ENCODE results near the gene INTS7.
"Not testable (repeated sequence)": the region's sequence is repeated elsewhere in the genome, so short reads cannot be mapped to it uniquely, and the experiment has no call there.

The INTS7 gene

DNA sequence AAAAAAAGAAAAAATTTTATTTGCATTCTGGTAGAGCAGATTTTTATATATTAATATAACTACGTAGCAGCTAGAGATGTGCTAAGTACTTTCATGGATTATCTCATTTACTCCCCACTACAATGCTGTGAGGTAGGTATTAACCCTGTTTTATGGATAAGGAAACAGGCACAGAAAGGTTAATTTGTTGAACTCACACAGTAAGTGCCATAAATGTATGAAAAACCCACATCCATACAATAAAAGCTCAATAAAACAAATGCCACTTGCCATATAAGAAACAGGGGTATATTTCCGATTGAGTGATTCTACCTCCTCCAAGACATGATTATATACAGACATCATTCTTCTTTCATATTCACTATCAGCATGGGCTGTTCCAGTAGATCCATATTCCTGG lies 83.1 kb downstream of the INTS7 start:
- peaks cover 19% of the 10 kb centered on the region for H3K36me3 ChIP-seq (ENCODE audit: insufficient read depth, low read length)
- no peak overlapping the region for H3K27ac ChIP-seq

GRCh38 chr1:211951856-211952255 lies 83.5 kb downstream of the INTS7 start:
- H3K9ac ChIP-seq (ENCODE audit: insufficient read length) = no peak overlapping the region
- peaks cover 15% of the 10 kb centered on the region for H3K36me3 ChIP-seq (ENCODE audit: insufficient read depth, low read length)
- DNase-seq (ENCODE audit: low read depth, low spot score) = no peak
- TF ChIP-seq POLR2AphosphoS5 (IDR thresholded peaks at IDR 0.05; ENCODE audit: borderline replicate concordance, low read depth, low read length) (no peak), FOXP2 (optimal IDR thresholded peaks at IDR 0.05; ENCODE audit: control extremely low read depth, extremely low read length, insufficient read depth) (no peak), EZH2 (IDR thresholded peaks at IDR 0.05) (no peak)
- H3K27ac ChIP-seq = no peak overlapping the region
- no peaks in the 10 kb centered on the region for H3K9me3 ChIP-seq (ENCODE audit: low read depth, low read length)
- H3K4me3 ChIP-seq = no peak overlapping the region

More for the DNA sequence above, 83.1 kb downstream of the INTS7 start:
- Histone ChIP-seq H3K9ac (ENCODE audit: insufficient read length) (no peak overlapping the region), H3K4me3 (no peak overlapping the region), H3K9me3 (ENCODE audit: low read depth, low read length) (no peaks in the 10 kb centered on the region)
- TF ChIP-seq FOXP2 (optimal IDR thresholded peaks at IDR 0.05; ENCODE audit: control extremely low read depth, extremely low read length, insufficient read depth) (no peak), EZH2 (IDR thresholded peaks at IDR 0.05) (no peak), POLR2AphosphoS5 (IDR thresholded peaks at IDR 0.05; ENCODE audit: borderline replicate concordance, low read depth, low read length) (no peak)
- DNase-seq (ENCODE audit: low read depth, low spot score) = no peak

DNA sequence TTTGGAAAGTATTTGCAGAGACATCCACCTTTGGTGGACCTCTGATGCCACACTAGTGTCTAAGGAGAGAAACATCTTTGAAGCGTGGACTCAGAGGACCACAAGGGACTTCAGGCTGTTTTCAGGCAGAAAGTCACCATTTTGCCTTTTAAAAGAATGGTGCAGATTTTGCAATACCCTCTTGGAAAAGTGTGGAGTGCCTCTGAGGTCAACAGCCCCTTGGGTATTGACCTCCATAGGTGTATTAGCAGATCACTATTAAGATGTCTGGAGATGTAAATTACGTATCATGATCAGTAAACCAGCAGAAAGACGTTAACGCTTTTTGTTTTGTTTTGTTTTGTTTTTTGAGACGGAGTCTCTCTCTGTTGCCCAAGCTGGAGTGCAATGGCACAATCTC lies 87.0 kb downstream of the INTS7 start:
- TF ChIP-seq EZH2 (IDR thresholded peaks at IDR 0.05) = no peak
- no peak for TF ChIP-seq FOXP2 (optimal IDR thresholded peaks at IDR 0.05; ENCODE audit: control extremely low read depth, extremely low read length, insufficient read depth)
- TF ChIP-seq POLR2AphosphoS5 (IDR thresholded peaks at IDR 0.05; ENCODE audit: borderline replicate concordance, low read depth, low read length) = no peak
- Histone ChIP-seq H3K36me3 (ENCODE audit: insufficient read depth, low read length) (peaks cover 8% of the 10 kb centered on the region; the same call in 1 of the 2 replicates), H3K9ac (ENCODE audit: insufficient read length) (no peak overlapping the region), H3K27ac (no peak overlapping the region), H3K4me3 (no peak overlapping the region), H3K9me3 (ENCODE audit: low read depth, low read length) (no peaks in the 10 kb centered on the region)
- no peak for DNase-seq (ENCODE audit: low read depth, low spot score)

DNA sequence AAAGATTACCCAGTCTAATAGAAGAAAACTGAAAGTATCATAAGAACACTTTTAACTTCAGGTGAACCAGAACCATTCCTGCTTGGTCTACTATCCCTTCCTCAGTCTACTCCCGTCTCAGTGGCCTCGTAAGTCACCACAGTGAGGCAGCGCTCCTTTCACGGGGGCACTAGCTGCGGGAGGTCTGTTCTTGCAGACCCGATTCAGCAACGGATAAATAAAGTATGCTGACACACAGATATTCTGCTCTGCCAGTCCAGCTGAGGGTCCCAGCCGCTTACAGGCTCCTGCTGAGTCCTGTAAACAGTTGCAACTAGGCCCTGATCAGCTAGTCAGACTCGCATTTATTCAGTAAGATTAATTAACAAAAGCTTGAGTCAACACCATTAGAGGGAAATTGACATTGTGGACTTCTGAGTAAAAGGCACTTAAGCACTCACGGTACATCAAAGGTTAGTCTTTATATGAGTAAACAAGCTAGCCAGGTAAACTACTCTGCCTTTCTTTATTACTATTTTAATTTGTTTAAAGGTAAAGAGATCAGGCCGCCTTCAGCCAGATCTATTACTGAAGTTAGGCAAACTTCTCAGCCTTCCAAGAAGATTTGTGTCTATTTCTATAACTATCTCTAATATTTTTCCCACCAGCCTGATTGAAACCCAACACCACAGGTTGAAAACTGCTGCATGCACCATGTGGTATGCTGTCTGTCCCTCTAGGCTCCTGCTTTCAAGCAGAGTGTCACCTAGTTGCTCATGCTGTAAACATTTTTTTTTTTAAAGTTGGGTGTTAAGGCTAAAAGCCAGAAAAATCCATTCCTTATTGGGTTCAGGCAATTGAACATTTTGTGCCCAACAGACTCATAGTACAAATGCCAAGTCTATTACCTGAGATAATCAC lies 87.7 kb downstream of the INTS7 start:
- no peak overlapping the region for H3K9ac ChIP-seq (ENCODE audit: insufficient read length)
- no peak overlapping the region for H3K27ac ChIP-seq
- H3K4me3 ChIP-seq = no peak overlapping the region
- no peak for DNase-seq (ENCODE audit: low read depth, low spot score)
- TF ChIP-seq FOXP2 (optimal IDR thresholded peaks at IDR 0.05; ENCODE audit: control extremely low read depth, extremely low read length, insufficient read depth) = no peak
- TF ChIP-seq EZH2 (IDR thresholded peaks at IDR 0.05) = no peak
- no peak for TF ChIP-seq POLR2AphosphoS5 (IDR thresholded peaks at IDR 0.05; ENCODE audit: borderline replicate concordance, low read depth, low read length)
- H3K9me3 ChIP-seq (ENCODE audit: low read depth, low read length) = no peaks in the 10 kb centered on the region
- H3K36me3 ChIP-seq (ENCODE audit: insufficient read depth, low read length) = peaks cover 13% of the 10 kb centered on the region; the same call in 1 of the 2 replicates

DNA sequence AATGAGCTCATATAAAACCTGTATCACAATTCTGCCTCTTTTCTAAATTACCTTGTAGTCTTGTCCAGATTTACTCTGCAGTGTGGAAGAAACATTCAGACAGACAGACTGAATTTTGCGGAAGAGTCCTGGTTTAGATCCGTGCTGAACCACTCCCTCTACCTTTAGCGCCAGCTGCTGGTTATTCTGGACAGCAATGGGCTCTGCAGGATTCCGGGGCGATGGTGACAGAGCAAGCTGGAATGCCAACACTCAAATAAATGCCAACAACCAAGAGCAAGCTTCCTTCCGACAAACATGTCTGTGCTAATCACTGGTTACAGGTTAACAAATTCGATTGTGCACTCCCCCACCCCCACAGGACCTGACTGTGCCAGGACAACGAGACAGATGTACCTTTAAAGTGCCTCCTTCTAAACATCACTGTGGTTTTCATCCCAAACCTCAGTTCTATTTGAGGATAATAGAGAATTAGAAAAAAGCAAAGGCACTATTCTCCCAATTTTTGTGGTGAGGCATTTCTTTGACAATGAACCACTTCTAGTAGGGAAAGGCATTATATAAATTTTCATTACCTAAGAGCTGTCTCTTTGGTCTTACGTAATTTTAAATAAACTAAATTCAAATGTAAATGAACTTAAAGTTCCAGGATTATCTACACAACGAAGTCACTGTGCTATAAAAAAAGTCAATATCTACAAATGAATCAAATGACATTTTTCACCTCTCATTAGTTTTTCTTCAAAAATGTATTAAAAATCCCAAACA lies 90.4 kb downstream of the INTS7 start:
- Histone ChIP-seq H3K27ac (no peak overlapping the region), H3K36me3 (ENCODE audit: insufficient read depth, low read length) (peaks cover 24% of the 10 kb centered on the region; the same call in 1 of the 2 replicates), H3K9me3 (ENCODE audit: low read depth, low read length) (no peaks in the 10 kb centered on the region), H3K4me3 (no peak overlapping the region), H3K9ac (ENCODE audit: insufficient read length) (no peak overlapping the region)
- TF ChIP-seq EZH2 (IDR thresholded peaks at IDR 0.05) (no peak), POLR2AphosphoS5 (IDR thresholded peaks at IDR 0.05; ENCODE audit: borderline replicate concordance, low read depth, low read length) (no peak)
- DNase-seq (ENCODE audit: low read depth, low spot score) = no peak

GRCh38 chr1:211942583-211942982 lies 92.8 kb downstream of the INTS7 start:
- TF ChIP-seq FOXP2 (optimal IDR thresholded peaks at IDR 0.05; ENCODE audit: control extremely low read depth, extremely low read length, insufficient read depth) = no peak
- no peak for TF ChIP-seq EZH2 (IDR thresholded peaks at IDR 0.05)
- no peak for TF ChIP-seq POLR2AphosphoS5 (IDR thresholded peaks at IDR 0.05; ENCODE audit: borderline replicate concordance, low read depth, low read length)
- no peak overlapping the region for H3K4me3 ChIP-seq
- no peak for DNase-seq (ENCODE audit: low read depth, low spot score)
- no peaks in the 10 kb centered on the region for H3K9me3 ChIP-seq (ENCODE audit: low read depth, low read length)
- no peak overlapping the region for H3K9ac ChIP-seq (ENCODE audit: insufficient read length)
- peaks cover 24% of the 10 kb centered on the region; the same call in 1 of the 2 replicates for H3K36me3 ChIP-seq (ENCODE audit: insufficient read depth, low read length)
- H3K27ac ChIP-seq = no peak overlapping the region

- no peaks in the 10 kb centered on the region for H3K9me3 ChIP-seq (ENCODE audit: low read depth, low read length)
- TF ChIP-seq EZH2 (IDR thresholded peaks at IDR 0.05) = no peak
- no peak for TF ChIP-seq POLR2AphosphoS5 (IDR thresholded peaks at IDR 0.05; ENCODE audit: borderline replicate concordance, low read depth, low read length)
- H3K4me3 ChIP-seq = no peak overlapping the region
- no peak overlapping the region for H3K27ac ChIP-seq
- peaks cover 24% of the 10 kb centered on the region; the same call in 1 of the 2 replicates for H3K36me3 ChIP-seq (ENCODE audit: insufficient read depth, low read length)
- DNase-seq (ENCODE audit: low read depth, low spot score) = no peak
- H3K9ac ChIP-seq (ENCODE audit: insufficient read length) = no peak overlapping the region
Measured at GRCh38 chr1:211939876-211940468, 95.4 kb downstream of the INTS7 start.

DNA sequence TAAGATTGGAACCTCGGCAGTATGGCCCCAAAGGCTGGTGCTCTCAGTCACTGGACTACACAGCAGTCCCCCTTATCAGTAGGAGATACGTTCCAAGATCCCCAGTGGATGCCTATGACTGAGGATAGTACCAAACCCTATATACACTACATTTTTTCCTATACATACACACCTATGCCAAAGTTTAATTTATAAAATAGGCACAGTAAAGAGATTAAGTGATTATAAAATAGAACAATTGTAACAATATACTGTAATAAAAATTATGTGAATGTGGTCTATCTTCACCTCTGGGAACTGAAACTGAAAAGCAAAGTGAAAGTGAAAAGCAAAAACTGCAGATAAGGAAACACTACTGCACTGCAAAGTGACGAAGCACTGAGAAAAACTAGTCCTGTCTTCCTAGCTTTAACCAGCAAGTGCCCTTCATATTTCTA lies 96.8 kb downstream of the INTS7 start:
- H3K9ac ChIP-seq (ENCODE audit: insufficient read length) = no peak overlapping the region
- H3K36me3 ChIP-seq (ENCODE audit: insufficient read depth, low read length) = peaks cover 16% of the 10 kb centered on the region; the same call in 1 of the 2 replicates
- TF ChIP-seq EZH2 (IDR thresholded peaks at IDR 0.05) (no peak), POLR2AphosphoS5 (IDR thresholded peaks at IDR 0.05; ENCODE audit: borderline replicate concordance, low read depth, low read length) (no peak), FOXP2 (optimal IDR thresholded peaks at IDR 0.05; ENCODE audit: control extremely low read depth, extremely low read length, insufficient read depth) (no peak)
- H3K27ac ChIP-seq = no peak overlapping the region
- no peak overlapping the region for H3K4me3 ChIP-seq
- no peak for DNase-seq (ENCODE audit: low read depth, low spot score)
- H3K9me3 ChIP-seq (ENCODE audit: low read depth, low read length) = no peaks in the 10 kb centered on the region

DNA sequence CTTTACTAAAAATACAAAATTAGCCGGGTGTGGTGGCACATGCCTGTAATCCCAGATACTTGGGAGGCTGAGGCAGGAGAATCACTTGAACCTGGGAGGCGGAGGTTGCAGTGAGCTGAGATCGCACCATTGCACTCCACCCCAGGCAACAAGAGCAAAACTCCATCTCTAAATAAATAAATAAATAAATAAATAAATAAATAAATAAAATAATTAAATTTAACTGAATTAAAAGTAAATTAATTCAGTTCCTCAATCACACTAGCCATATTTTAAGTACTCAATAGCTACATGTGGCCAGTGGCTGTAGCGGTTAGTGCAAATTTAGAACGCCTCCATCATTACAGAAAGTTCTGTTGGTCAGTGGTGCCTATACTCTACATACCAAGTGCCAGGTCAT lies 97.9 kb downstream of the INTS7 start:
- H3K9me3 ChIP-seq (ENCODE audit: low read depth, low read length); H3K9ac ChIP-seq (ENCODE audit: insufficient read length); DNase-seq (ENCODE audit: low read depth, low spot score); H3K4me3 ChIP-seq; H3K36me3 ChIP-seq (ENCODE audit: insufficient read depth, low read length); H3K27ac ChIP-seq: not testable (repeated sequence)
